ENCODE data around the gene HOXB4.

- TF ChIP-seq, protein P1, sequence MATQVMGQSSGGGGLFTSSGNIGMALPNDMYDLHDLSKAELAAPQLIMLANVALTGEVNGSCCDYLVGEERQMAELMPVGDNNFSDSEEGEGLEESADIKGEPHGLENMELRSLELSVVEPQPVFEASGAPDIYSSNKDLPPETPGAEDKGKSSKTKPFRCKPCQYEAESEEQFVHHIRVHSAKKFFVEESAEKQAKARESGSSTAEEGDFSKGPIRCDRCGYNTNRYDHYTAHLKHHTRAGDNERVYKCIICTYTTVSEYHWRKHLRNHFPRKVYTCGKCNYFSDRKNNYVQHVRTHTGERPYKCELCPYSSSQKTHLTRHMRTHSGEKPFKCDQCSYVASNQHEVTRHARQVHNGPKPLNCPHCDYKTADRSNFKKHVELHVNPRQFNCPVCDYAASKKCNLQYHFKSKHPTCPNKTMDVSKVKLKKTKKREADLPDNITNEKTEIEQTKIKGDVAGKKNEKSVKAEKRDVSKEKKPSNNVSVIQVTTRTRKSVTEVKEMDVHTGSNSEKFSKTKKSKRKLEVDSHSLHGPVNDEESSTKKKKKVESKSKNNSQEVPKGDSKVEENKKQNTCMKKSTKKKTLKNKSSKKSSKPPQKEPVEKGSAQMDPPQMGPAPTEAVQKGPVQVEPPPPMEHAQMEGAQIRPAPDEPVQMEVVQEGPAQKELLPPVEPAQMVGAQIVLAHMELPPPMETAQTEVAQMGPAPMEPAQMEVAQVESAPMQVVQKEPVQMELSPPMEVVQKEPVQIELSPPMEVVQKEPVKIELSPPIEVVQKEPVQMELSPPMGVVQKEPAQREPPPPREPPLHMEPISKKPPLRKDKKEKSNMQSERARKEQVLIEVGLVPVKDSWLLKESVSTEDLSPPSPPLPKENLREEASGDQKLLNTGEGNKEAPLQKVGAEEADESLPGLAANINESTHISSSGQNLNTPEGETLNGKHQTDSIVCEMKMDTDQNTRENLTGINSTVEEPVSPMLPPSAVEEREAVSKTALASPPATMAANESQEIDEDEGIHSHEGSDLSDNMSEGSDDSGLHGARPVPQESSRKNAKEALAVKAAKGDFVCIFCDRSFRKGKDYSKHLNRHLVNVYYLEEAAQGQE (IDR thresholded peaks at IDR 0.05; ENCODE audit: low read depth): no peak
- TF ChIP-seq MAX (IDR thresholded peaks at IDR 0.05) (no peak), EZH2phosphoT487 (IDR thresholded peaks at IDR 0.05; ENCODE audit: borderline replicate concordance) (no peak), POLR2AphosphoS5 (IDR thresholded peaks at IDR 0.05; ENCODE audit: low read depth, low read length) (no peak), SP1 (IDR thresholded peaks at IDR 0.05; ENCODE audit: low read depth) (no peak), EGR1 (IDR thresholded peaks at IDR 0.05; ENCODE audit: low read depth) (no peak), ZNF274 (IDR thresholded peaks at IDR 0.05; ENCODE audit: low read depth, low read length) (no peak), TCF7L2 (IDR thresholded peaks at IDR 0.05; ENCODE audit: borderline replicate concordance, extremely low read depth, insufficient read depth, insufficient read length) (no peak), SIN3A (IDR thresholded peaks at IDR 0.05; ENCODE audit: low read depth) (no peak), FOSL1 (IDR thresholded peaks at IDR 0.05; ENCODE audit: low read depth) (no peak)
- TF ChIP-seq, protein P2, sequence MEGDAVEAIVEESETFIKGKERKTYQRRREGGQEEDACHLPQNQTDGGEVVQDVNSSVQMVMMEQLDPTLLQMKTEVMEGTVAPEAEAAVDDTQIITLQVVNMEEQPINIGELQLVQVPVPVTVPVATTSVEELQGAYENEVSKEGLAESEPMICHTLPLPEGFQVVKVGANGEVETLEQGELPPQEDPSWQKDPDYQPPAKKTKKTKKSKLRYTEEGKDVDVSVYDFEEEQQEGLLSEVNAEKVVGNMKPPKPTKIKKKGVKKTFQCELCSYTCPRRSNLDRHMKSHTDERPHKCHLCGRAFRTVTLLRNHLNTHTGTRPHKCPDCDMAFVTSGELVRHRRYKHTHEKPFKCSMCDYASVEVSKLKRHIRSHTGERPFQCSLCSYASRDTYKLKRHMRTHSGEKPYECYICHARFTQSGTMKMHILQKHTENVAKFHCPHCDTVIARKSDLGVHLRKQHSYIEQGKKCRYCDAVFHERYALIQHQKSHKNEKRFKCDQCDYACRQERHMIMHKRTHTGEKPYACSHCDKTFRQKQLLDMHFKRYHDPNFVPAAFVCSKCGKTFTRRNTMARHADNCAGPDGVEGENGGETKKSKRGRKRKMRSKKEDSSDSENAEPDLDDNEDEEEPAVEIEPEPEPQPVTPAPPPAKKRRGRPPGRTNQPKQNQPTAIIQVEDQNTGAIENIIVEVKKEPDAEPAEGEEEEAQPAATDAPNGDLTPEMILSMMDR (IDR thresholded peaks at IDR 0.05 in 2 of 3, conservative IDR thresholded peaks at IDR 0.05 in 1 of 3; ENCODE audit: borderline replicate concordance in 1 of 3, insufficient read depth in 1 of 3, low read depth in 2 of 3, low read length in 2 of 3): no peak
Measured at GRCh38 chr17:48541036-48541576, 37.0 kb downstream of the HOXB4 start.
